ENCODE data around the gene SGO2.
A peak's percentile ranks its signal among the peaks of the same experiment; 100 is the strongest.

SGO2 gene

GRCh38 chr2:200525882-200526651 lies at the start of gene SGO2:
SGO2 (plus strand) TSS chr2:200526207; CDS start chr2:200532976, 6,769 bp downstream.
- peak; percentile 86 for DNase-seq (ENCODE audit: insufficient read length, low spot score)
- peak; percentile 92 for FAIRE-seq
- TF ChIP-seq POLR2A (IDR thresholded peaks at IDR 0.05; ENCODE audit: low read depth, low read length) = peak; percentile 87

GRCh38 chr2:200476836-200477235 lies 49.2 kb upstream of the SGO2 start:
- no peak for FAIRE-seq
- no peak for DNase-seq (ENCODE audit: insufficient read length, low spot score)
- TF ChIP-seq POLR2A (IDR thresholded peaks at IDR 0.05; ENCODE audit: low read depth, low read length) = no peak

GRCh38 chr2:200477667-200478131 lies 48.3 kb upstream of the SGO2 start:
- FAIRE-seq (no peak), DNase-seq (ENCODE audit: insufficient read length, low spot score) (no peak)
- no peak for TF ChIP-seq POLR2A (IDR thresholded peaks at IDR 0.05; ENCODE audit: low read depth, low read length)

- FAIRE-seq (peak; percentile 69), DNase-seq (ENCODE audit: insufficient read length, low spot score) (peak; percentile 41)
- TF ChIP-seq POLR2A (IDR thresholded peaks at IDR 0.05; ENCODE audit: low read depth, low read length) = no peak
Observed at GRCh38 chr2:200479692-200480265, 46.2 kb upstream of the SGO2 start.

- FAIRE-seq (no peak), DNase-seq (ENCODE audit: insufficient read length, low spot score) (no peak)
- TF ChIP-seq POLR2A (IDR thresholded peaks at IDR 0.05; ENCODE audit: low read depth, low read length) = no peak
Observed at GRCh38 chr2:200482194-200482593, 43.8 kb upstream of the SGO2 start.

- no peak for TF ChIP-seq POLR2A (IDR thresholded peaks at IDR 0.05; ENCODE audit: low read depth, low read length)
- DNase-seq (ENCODE audit: insufficient read length, low spot score) (peak; percentile 35), FAIRE-seq (peak; percentile 68)
Observed at GRCh38 chr2:200483729-200484198, 42.2 kb upstream of the SGO2 start.

GRCh38 chr2:200484934-200485333 lies 41.1 kb upstream of the SGO2 start:
- no peak for TF ChIP-seq POLR2A (IDR thresholded peaks at IDR 0.05; ENCODE audit: low read depth, low read length)
- no peak for FAIRE-seq
- DNase-seq (ENCODE audit: insufficient read length, low spot score) = no peak

- FAIRE-seq = no peak
- no peak for DNase-seq (ENCODE audit: insufficient read length, low spot score)
- no peak for TF ChIP-seq POLR2A (IDR thresholded peaks at IDR 0.05; ENCODE audit: low read depth, low read length)
Observed at GRCh38 chr2:200486529-200486928, 39.5 kb upstream of the SGO2 start.

- no peak for TF ChIP-seq POLR2A (IDR thresholded peaks at IDR 0.05; ENCODE audit: low read depth, low read length)
- no peak for FAIRE-seq
Observed at GRCh38 chr2:200488169-200488568, 37.8 kb upstream of the SGO2 start.

GRCh38 chr2:200490001-200490400 lies 36.0 kb upstream of the SGO2 start:
- TF ChIP-seq POLR2A (IDR thresholded peaks at IDR 0.05; ENCODE audit: low read depth, low read length) = no peak
- FAIRE-seq (no peak), DNase-seq (ENCODE audit: insufficient read length, low spot score) (no peak)

More at GRCh38 chr2:200488169-200488568, 37.8 kb upstream of the SGO2 start:
- DNase-seq (ENCODE audit: insufficient read length, low spot score) = no peak

GRCh38 chr2:200492656-200493055 lies 33.4 kb upstream of the SGO2 start:
- TF ChIP-seq POLR2A (IDR thresholded peaks at IDR 0.05; ENCODE audit: low read depth, low read length) = no peak
- FAIRE-seq = no peak

GRCh38 chr2:200494048-200494447 lies 32.0 kb upstream of the SGO2 start:
- no peak for TF ChIP-seq POLR2A (IDR thresholded peaks at IDR 0.05; ENCODE audit: low read depth, low read length)
- FAIRE-seq = no peak
- no peak for DNase-seq (ENCODE audit: insufficient read length, low spot score)

More at GRCh38 chr2:200492656-200493055, 33.4 kb upstream of the SGO2 start:
- no peak for DNase-seq (ENCODE audit: insufficient read length, low spot score)

- TF ChIP-seq POLR2A (IDR thresholded peaks at IDR 0.05; ENCODE audit: low read depth, low read length) = no peak
- no peak for DNase-seq (ENCODE audit: insufficient read length, low spot score)
- FAIRE-seq = no peak
Observed at GRCh38 chr2:200496696-200497095, 29.3 kb upstream of the SGO2 start.

- DNase-seq (ENCODE audit: insufficient read length, low spot score) (no peak), FAIRE-seq (no peak)
- no peak for TF ChIP-seq POLR2A (IDR thresholded peaks at IDR 0.05; ENCODE audit: low read depth, low read length)
Observed at GRCh38 chr2:200498402-200499162, 27.4 kb upstream of the SGO2 start.
